Cardiac septum (tissue), 1 donor: ENCODE data around the gene KRT39. TPM values are rescaled to one million over a fixed set of nuclear protein-coding genes. Genes with fewer than 3 reads are reported as not detected.

Experiments used
- DNase-seq: peaks from one replicate; pipeline ENCODE4 v3.0.0-alpha.2; 2020; ENCODE audit warnings: low spot score
- intact Hi-C: fragments of 100-400 bp; cut with DNase I; formaldehyde crosslinking; loops from one replicate; pipeline ENCODE4 v1.14.0; 2022
- total RNA-seq: library from RNA; stranded (reverse); fragmentation: NEBNext Ultra II Directional; extraction: Animal tissue kit (Norgen Biotek cat#: 25700); gene quantifications from one replicate; pipeline ENCODE4 v1.2.1, GENCODE V29; 2021
- donor health status: DM: no; HTN: no; CAD: no.

The KRT39 gene
- total RNA-seq, 1 donor from 2014 or later = not detected

DNA sequence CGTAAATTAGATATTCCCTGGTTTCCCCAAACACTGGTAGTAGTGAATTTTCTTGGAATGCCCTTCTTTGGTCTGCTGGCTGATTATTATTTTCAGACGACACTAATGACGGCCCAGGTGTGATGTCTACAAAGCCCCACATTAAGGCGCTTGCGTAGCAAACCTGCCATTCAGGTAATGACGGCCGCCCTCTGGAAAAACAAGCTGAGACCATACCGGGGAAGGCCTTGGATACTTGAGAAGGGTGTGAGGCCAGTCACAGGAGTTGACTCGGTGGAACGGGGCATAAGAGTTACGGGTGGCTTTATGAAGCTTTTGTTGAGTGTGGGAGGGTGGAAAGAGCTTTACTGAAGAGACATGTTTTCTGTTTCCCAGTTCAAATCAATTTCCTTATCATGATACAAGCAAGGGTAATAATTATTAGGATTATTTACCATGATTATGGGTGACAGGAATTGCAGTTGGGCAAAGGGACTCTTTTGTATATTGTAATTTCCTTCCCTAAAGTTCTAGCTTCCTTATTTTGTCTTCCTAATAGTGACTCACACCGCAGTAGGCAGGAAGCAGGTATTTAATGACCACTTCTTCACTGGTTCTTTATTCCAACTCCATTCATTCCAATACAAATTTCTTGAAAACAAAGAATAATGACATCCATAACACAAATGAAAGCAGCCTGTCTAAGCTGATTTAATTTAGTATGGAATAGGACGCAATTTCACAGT lies 54.1 kb downstream of the KRT39 start:
- DNase-seq = no peak
- intact Hi-C loops = no loop called here

DNA sequence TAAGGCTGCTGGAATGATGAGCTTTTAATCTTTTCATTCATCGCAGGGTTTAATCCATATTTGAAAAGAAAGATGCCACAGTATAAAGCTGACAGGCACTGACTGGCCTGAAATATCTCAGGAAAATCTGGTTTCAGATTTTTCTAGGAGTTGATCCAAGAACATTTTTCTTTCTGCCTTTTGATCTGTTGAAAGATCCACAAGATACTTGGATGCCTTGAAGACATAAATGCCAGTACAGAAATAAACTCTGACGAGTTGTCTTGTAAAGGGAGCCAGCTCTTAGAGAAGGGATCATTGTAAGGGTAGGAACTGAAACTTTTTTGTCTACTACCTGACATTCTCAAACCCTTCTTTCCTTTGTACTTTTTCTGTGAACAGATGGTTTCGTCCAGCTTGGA lies 56.3 kb downstream of the KRT39 start:
- intact Hi-C loops = no loop called here
- DNase-seq = no peak

DNA sequence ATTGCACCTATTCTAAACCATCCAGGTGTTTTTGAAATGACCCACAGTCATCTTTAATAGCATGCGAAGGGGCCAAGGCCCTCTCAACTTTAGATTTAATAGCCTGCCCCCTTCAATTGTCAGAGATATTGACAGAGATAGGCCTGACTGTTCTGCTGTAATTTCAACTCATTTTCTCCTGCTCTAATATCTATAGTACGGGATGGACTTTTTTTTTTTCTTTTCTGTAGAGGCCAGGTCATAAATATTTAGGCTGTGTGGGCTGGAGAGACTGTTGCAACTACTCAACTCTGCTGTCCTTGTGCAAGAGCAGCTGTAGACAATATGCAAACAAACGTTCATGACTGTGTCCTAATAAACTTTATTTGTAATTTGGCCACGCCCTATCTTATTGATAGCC lies 57.0 kb downstream of the KRT39 start:
- intact Hi-C loops = loop anchor here (2.0 to 5.0 kb wide), 4 partner anchors 413 to 753 kb away; no protein-coding TSS in a partner anchor
- no peak for DNase-seq

DNA sequence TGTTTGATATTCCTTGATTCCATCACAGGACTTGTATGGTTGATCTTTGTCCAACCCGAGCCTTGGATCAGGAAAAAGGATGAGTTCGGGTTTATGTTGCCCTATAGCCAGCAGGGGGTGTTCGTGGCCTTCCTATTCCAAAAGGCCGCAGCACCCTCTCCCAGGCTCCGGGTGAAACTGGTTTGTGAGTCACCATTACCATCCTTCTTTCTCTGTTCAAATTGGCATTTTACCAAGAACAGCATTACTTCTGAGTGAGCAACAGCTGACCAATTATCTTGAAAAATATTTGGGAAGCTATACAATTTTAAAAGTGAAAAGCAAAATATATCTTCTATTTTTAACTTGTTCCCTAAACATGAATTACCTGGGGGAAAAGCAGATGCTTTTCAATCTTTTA lies 57.4 kb downstream of the KRT39 start:
- intact Hi-C loops = loop anchor here (2.0 to 5.0 kb wide), 4 partner anchors 413 to 753 kb away; no protein-coding TSS in a partner anchor
- peak; percentile 82 for DNase-seq

Other genes starting within 250 kb of the KRT39 start
- gene KRT25, start 211.6 kb downstream of the KRT39 start, total RNA-seq = not detected
- not detected for gene KRT26, start 194.7 kb downstream of the KRT39 start, total RNA-seq
- not detected for gene KRT27, start 184.4 kb downstream of the KRT39 start, total RNA-seq
- not detected for gene KRT28, start 167.0 kb downstream of the KRT39 start, total RNA-seq
- 45.2 TPM for gene KRT10, start 144.3 kb downstream of the KRT39 start, total RNA-seq
- gene KRT12, start 99.7 kb downstream of the KRT39 start, total RNA-seq = not detected
- not detected for gene KRT20, start 81.7 kb downstream of the KRT39 start, total RNA-seq
- gene KRT23, start 29.3 kb downstream of the KRT39 start, total RNA-seq = 0.13 TPM
- gene KRT40, start 17.4 kb upstream of the KRT39 start, total RNA-seq = not detected
- gene KRTAP3-3, start 27.2 kb upstream of the KRT39 start, total RNA-seq = not detected
- gene KRTAP3-2, start 33.0 kb upstream of the KRT39 start, total RNA-seq = not detected
- gene KRTAP3-1, start 42.2 kb upstream of the KRT39 start, total RNA-seq = not detected
- gene KRTAP1-5, start 60.3 kb upstream of the KRT39 start, total RNA-seq = not detected
- gene KRTAP1-4, start 63.2 kb upstream of the KRT39 start, total RNA-seq = not detected
- not detected for gene KRTAP1-3, start 67.9 kb upstream of the KRT39 start, total RNA-seq
- gene KRTAP1-1, start 74.5 kb upstream of the KRT39 start, total RNA-seq = not detected
- gene KRTAP2-1, start 80.4 kb upstream of the KRT39 start, total RNA-seq = not detected
- not detected for gene KRTAP2-2, start 88.3 kb upstream of the KRT39 start, total RNA-seq
- not detected for gene KRTAP2-3, start 93.2 kb upstream of the KRT39 start, total RNA-seq
- gene KRTAP2-4, start 98.9 kb upstream of the KRT39 start, total RNA-seq = not detected
- not detected for gene KRTAP4-7, start 117.2 kb upstream of the KRT39 start, total RNA-seq
- not detected for gene KRTAP4-8, start 131.2 kb upstream of the KRT39 start, total RNA-seq
- not detected for gene KRTAP4-16, start 135.3 kb upstream of the KRT39 start, total RNA-seq
- not detected for gene KRTAP4-9, start 138.4 kb upstream of the KRT39 start, total RNA-seq
- not detected for gene KRTAP4-11, start 151.4 kb upstream of the KRT39 start, total RNA-seq
- gene KRTAP4-12, start 157.2 kb upstream of the KRT39 start, total RNA-seq = not detected
- not detected for gene KRTAP4-6, start 173.6 kb upstream of the KRT39 start, total RNA-seq
- not detected for gene KRTAP4-5, start 182.9 kb upstream of the KRT39 start, total RNA-seq
- not detected for gene KRTAP4-4, start 193.8 kb upstream of the KRT39 start, total RNA-seq
- not detected for gene KRTAP4-3, start 201.3 kb upstream of the KRT39 start, total RNA-seq
- gene KRTAP4-2, start 211.3 kb upstream of the KRT39 start, total RNA-seq = not detected
- gene KRTAP4-1, start 218.0 kb upstream of the KRT39 start, total RNA-seq = not detected
- gene KRTAP9-1, start 222.9 kb upstream of the KRT39 start, total RNA-seq = not detected